ENCODE measurements around the gene DMWD.
A peak's percentile ranks its signal among the peaks of the same experiment; 100 is the strongest.

DNA sequence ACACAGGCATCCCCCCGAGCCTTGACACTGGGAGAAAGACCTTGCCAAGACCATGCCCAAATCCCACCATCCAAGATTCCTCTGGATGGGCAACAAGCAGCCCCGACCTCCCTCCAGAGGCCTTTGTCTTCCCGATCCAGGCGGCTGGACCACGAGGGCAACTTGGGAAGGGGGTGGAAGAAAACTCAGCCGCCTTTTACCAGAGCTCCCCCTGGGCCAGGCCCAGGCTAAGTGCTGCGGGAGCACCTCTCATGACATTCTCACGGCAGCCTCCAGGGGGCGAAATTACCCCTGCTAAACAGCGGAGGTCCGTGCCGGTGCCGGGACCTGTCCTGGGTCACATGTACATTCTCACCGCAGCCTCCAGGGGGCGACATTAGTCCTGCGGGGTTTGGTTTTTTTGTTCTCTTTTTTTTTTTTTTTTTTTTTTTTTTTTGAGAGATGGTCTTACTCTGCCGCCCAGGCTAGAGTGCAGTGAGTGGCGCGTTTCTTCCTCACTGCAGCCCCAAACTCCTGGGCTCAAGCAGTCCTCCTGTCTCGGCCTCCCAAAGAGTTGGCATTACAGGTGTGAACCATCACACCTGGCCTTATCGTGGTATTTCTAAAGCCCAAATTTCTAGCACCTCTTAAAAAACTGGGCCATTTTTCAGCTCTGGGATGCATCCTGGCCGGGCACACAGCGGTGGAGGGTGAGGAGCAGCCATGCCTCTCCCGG lies 24.5 kb upstream of the DMWD start:
- TF ChIP-seq, protein P1, sequence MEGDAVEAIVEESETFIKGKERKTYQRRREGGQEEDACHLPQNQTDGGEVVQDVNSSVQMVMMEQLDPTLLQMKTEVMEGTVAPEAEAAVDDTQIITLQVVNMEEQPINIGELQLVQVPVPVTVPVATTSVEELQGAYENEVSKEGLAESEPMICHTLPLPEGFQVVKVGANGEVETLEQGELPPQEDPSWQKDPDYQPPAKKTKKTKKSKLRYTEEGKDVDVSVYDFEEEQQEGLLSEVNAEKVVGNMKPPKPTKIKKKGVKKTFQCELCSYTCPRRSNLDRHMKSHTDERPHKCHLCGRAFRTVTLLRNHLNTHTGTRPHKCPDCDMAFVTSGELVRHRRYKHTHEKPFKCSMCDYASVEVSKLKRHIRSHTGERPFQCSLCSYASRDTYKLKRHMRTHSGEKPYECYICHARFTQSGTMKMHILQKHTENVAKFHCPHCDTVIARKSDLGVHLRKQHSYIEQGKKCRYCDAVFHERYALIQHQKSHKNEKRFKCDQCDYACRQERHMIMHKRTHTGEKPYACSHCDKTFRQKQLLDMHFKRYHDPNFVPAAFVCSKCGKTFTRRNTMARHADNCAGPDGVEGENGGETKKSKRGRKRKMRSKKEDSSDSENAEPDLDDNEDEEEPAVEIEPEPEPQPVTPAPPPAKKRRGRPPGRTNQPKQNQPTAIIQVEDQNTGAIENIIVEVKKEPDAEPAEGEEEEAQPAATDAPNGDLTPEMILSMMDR (IDR thresholded peaks at IDR 0.05) = peak in 3 of 4 experiments; percentile 90 to 96 (median 95)
- no peak for TF ChIP-seq POLR2A (IDR thresholded peaks at IDR 0.05)
- no peak for TF ChIP-seq POLR2AphosphoS5 (IDR thresholded peaks at IDR 0.05)
